HepG2 (cell line): Measurements from ENCODE around the gene PRR30.
"Not testable (repeated sequence)": the region's sequence is repeated elsewhere in the genome, so short reads cannot be mapped to it uniquely, and the experiment has no call there.

ENCODE experiments used
- DNMT3B ChIP-seq: conservative IDR thresholded peaks from 2 replicates; pipeline ENCODE4 v1.6.1; 2016; ENCODE audit warnings: missing biosample characterization, control low read depth
- HMG20B ChIP-seq: conservative IDR thresholded peaks from 2 replicates; pipeline ENCODE4 v1.6.1; 2016; ENCODE audit warnings: missing genetic modification reagents, missing compliant biosample characterization
- NR2F1 ChIP-seq, 2 experiments: fragments of 450-650 bp in 1 of 2; formaldehyde crosslinking in 1 of 2; IDR thresholded peaks; 2 replicates each; pipeline versions ENCODE4 v1.5.0 to v1.6.1; 2016 to 2020; ENCODE audit warnings: mild to moderate bottlenecking in 1 of 2, missing compliant biosample characterization in 1 of 2, missing genetic modification reagents in 1 of 2, moderate library complexity in 1 of 2
- SIN3A ChIP-seq: IDR thresholded peaks from 2 replicates; pipeline ENCODE4 v1.6.1; 2011; ENCODE audit warnings: low read depth, mild to moderate bottlenecking, control low read depth, low read length, borderline replicate concordance
- SMARCC2 ChIP-seq: fragments of 450-650 bp; IDR thresholded peaks from 2 replicates; pipeline ENCODE4 v1.6.1; 2017; ENCODE audit warnings: antibody characterized with exemption, mild to moderate bottlenecking
- SP1 ChIP-seq, 2 experiments: fragments of 450-650 bp in 1 of 2; sonication (generic) in 1 of 2; formaldehyde crosslinking in 1 of 2; IDR thresholded peaks; 2 replicates each; pipeline versions ENCODE4 v1.4.0 to v1.6.1; 2016 to 2020; ENCODE audit warnings: missing genetic modification reagents in 1 of 2
- TBP ChIP-seq: sonication (generic); formaldehyde crosslinking; IDR thresholded peaks from 2 replicates; pipeline ENCODE4 v1.5.0; 2020; ENCODE audit warnings: missing genetic modification reagents
- U2AF2 ChIP-seq: fragments of 200-400 bp; formaldehyde crosslinking; IDR thresholded peaks from 2 replicates; pipeline ENCODE4 v1.6.1; 2017; ENCODE audit warnings: low read depth, mild to moderate bottlenecking, low read length
- YY1 ChIP-seq: IDR thresholded peaks from 2 replicates; pipeline ENCODE4 v1.6.1; 2011; ENCODE audit warnings: low read length, low read depth, moderate library complexity, mild to moderate bottlenecking; ENCODE audit not compliant: insufficient read depth, insufficient replicate concordance
- ZSCAN20 ChIP-seq: sonication (generic); formaldehyde crosslinking; IDR thresholded peaks from 2 replicates; pipeline ENCODE4 v1.4.0; 2020; ENCODE audit warnings: missing genetic modification reagents, mild to moderate bottlenecking, borderline replicate concordance
- TF ChIP-seq, protein P1 (sequence below): sonication (generic); formaldehyde crosslinking; IDR thresholded peaks from 2 replicates; pipeline ENCODE4 v1.5.0; 2020; ENCODE audit warnings: mild to moderate bottlenecking, missing genetic modification reagents, moderate library complexity

DNA sequence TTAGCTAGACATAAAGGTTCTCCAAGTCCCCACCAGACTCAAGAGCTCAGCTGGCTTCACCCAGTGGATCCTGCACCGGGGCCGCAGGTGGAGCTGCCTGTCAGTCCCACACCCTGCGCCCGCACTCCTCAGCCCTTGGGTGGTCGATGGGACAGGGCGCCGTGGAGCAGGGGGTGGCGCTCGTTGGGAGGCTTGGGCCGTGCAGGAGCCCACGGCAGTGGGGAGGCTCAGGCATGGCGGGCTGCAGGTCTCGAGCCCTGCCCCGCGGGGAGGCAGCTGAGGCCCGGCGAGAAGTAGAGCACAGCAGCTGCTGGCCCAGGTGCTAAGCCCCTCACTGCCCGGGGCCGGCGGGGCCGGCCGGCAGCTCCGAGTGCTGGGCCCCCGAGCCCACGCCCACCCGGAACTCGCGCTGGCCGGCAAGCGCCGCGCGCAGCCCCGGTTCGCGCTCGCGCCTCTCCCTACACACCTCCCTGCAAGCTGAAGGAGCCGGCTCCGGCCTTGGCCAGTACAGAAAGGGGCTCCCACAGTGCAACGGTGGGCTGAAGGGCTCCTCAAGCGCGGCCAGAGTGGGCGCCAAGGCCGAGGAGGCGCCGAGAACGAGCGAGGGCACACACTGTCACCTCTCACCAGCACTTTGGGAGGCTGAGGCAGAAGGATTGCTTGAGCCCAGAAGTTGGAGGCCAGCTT is 27.7 kb downstream of the PRR30 start:
- not testable (repeated sequence) for TF ChIP-seq NR2F1 (CRISPR knock-in tag; IDR thresholded peaks at IDR 0.05); DNMT3B (CRISPR knock-in tag); HMG20B (CRISPR knock-in tag); SMARCC2; SP1 (IDR thresholded peaks at IDR 0.05); SP1 (CRISPR knock-in tag; IDR thresholded peaks at IDR 0.05); YY1; TBP (CRISPR knock-in tag); U2AF2; ZSCAN20 (CRISPR knock-in tag); SIN3A
- TF ChIP-seq, protein P1, sequence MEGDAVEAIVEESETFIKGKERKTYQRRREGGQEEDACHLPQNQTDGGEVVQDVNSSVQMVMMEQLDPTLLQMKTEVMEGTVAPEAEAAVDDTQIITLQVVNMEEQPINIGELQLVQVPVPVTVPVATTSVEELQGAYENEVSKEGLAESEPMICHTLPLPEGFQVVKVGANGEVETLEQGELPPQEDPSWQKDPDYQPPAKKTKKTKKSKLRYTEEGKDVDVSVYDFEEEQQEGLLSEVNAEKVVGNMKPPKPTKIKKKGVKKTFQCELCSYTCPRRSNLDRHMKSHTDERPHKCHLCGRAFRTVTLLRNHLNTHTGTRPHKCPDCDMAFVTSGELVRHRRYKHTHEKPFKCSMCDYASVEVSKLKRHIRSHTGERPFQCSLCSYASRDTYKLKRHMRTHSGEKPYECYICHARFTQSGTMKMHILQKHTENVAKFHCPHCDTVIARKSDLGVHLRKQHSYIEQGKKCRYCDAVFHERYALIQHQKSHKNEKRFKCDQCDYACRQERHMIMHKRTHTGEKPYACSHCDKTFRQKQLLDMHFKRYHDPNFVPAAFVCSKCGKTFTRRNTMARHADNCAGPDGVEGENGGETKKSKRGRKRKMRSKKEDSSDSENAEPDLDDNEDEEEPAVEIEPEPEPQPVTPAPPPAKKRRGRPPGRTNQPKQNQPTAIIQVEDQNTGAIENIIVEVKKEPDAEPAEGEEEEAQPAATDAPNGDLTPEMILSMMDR (CRISPR knock-in tag): not testable (repeated sequence)
